CD14-positive monocyte (primary cell): Measurements from ENCODE around the gene PDE4D. TPM values are rescaled to one million over a fixed set of nuclear protein-coding genes. Genes with fewer than 3 reads are reported as not detected.

ENCODE experiments used
- DNase-seq, 3 donors: peaks; one replicate each; pipeline ENCODE4 v3.0.0-alpha.2; 2011 to 2022
- H2AFZ ChIP-seq: 2 replicates; pipeline ENCODE4 v1.6.0; 2012; ENCODE audit warnings: mild to moderate bottlenecking, low read depth, low read length, inconsistent platforms; ENCODE audit not compliant: insufficient read depth, poor library complexity, severe bottlenecking
- H3K27ac ChIP-seq, 2 donors: 1 replicate in 1 of 2; 2 replicates in 1 of 2; pipeline ENCODE4 v1.5.1; 2012 to 2013; ENCODE audit warnings: low read length in 2 of 2, control low read depth in 1 of 2, inconsistent platforms in 1 of 2, low read depth in 1 of 2, mild to moderate bottlenecking in 1 of 2
- H3K27me3 ChIP-seq, 2 donors: one replicate each; pipeline versions ENCODE4 v1.6.0 to v1.6.1; 2011 to 2013; ENCODE audit warnings: low read length in 2 of 2; ENCODE audit not compliant: control insufficient read depth in 2 of 2, insufficient read depth in 2 of 2
- H3K36me3 ChIP-seq, 2 donors: replicated peaks in 1 of 2; 1 replicate in 1 of 2; 2 replicates in 1 of 2; pipeline versions ENCODE4 v1.5.1 to v1.6.1; 2012 to 2013; ENCODE audit warnings: low read length in 2 of 2, control low read depth in 1 of 2, inconsistent platforms in 1 of 2, mild to moderate bottlenecking in 1 of 2; ENCODE audit not compliant: insufficient read depth in 2 of 2, control insufficient read depth in 1 of 2
- H3K4me1 ChIP-seq, 2 donors: 1 replicate in 1 of 2; 2 replicates in 1 of 2; pipeline versions ENCODE4 v1.5.1 to v1.6.1; 2012 to 2013; ENCODE audit warnings: low read length in 2 of 2, control low read depth in 1 of 2, inconsistent platforms in 1 of 2, mild to moderate bottlenecking in 1 of 2, moderate library complexity in 1 of 2; ENCODE audit not compliant: insufficient read depth in 2 of 2, control insufficient read depth in 1 of 2
- H3K4me2 ChIP-seq: replicated peaks from 2 replicates; pipeline ENCODE3; 2012; ENCODE audit warnings: low read length, moderate library complexity, mild to moderate bottlenecking; ENCODE audit not compliant: poor library complexity, severe bottlenecking; ENCODE audit errors: extremely low read depth
- H3K4me3 ChIP-seq, 3 experiments: fragments of 200-600 bp in 1 of 3; sonication (generic) in 1 of 3; replicated peaks in 1 of 3; 1 replicate in 2 of 3; 2 replicates in 1 of 3; pipeline ENCODE4 v1.5.1; 2011 to 2013; ENCODE audit warnings: low read length in 3 of 3, mild to moderate bottlenecking in 3 of 3, control low read depth in 2 of 3, low read depth in 2 of 3, inconsistent platforms in 1 of 3, moderate library complexity in 1 of 3
- H3K79me2 ChIP-seq: 2 replicates; pipeline ENCODE4 v1.6.0; 2012; ENCODE audit warnings: mild to moderate bottlenecking, control low read depth, inconsistent platforms, low read length, moderate library complexity; ENCODE audit not compliant: insufficient read depth
- H3K9ac ChIP-seq: 2 replicates; pipeline ENCODE4 v1.6.0; 2017; ENCODE audit warnings: low read length, mild to moderate bottlenecking; ENCODE audit not compliant: insufficient read depth, poor library complexity, severe bottlenecking
- H3K9me3 ChIP-seq, 2 donors: replicated peaks in 1 of 2; 1 replicate in 1 of 2; 2 replicates in 1 of 2; pipeline versions ENCODE4 v1.5.1 to v1.6.1; 2012 to 2013; ENCODE audit warnings: low read length in 2 of 2, control low read depth in 1 of 2; ENCODE audit not compliant: control insufficient read depth in 1 of 2, insufficient read depth in 1 of 2
- H4K20me1 ChIP-seq: 2 replicates; pipeline ENCODE4 v1.6.0; 2012; ENCODE audit warnings: mild to moderate bottlenecking, low read length, control low read depth, moderate library complexity; ENCODE audit not compliant: insufficient read depth
- H3K27ac Mint-ChIP-seq, 7 donors: one replicate each; pipeline ENCODE4 v1.8.0; 2020; ENCODE audit warnings: mild to moderate bottlenecking in 7 of 7, mixed read lengths in 7 of 7, moderate library complexity in 6 of 7, inconsistent platforms in 2 of 7
- H3K27me3 Mint-ChIP-seq, 3 donors: one replicate each; pipeline ENCODE4 v1.8.0; 2021 to 2022; ENCODE audit warnings: low read depth in 3 of 3, mild to moderate bottlenecking in 3 of 3, mixed read lengths in 3 of 3, moderate library complexity in 3 of 3, inconsistent platforms in 1 of 3
- H3K36me3 Mint-ChIP-seq, 2 donors: one replicate each; pipeline ENCODE4 v1.8.0; 2020; ENCODE audit warnings: mixed read lengths in 2 of 2, inconsistent platforms in 1 of 2, mild to moderate bottlenecking in 1 of 2
- H3K4me1 Mint-ChIP-seq: one replicate; pipeline ENCODE4 v1.8.0; 2020; ENCODE audit warnings: mild to moderate bottlenecking, mixed read lengths
- H3K4me3 Mint-ChIP-seq, 2 donors: one replicate each; pipeline ENCODE4 v1.8.0; 2020; ENCODE audit warnings: mild to moderate bottlenecking in 2 of 2, mixed read lengths in 2 of 2, moderate library complexity in 1 of 2
- H3K9me3 Mint-ChIP-seq, 7 donors: one replicate each; pipeline ENCODE4 v1.8.0; 2020 to 2022; ENCODE audit warnings: mixed read lengths in 7 of 7, mild to moderate bottlenecking in 6 of 7, moderate library complexity in 6 of 7, inconsistent platforms in 2 of 7
- WGBS: methylation state at CpG from one replicate; pipeline ENCODE4 v1.1.5; 2013; ENCODE audit warnings: missing lambda C conversion rate; ENCODE audit not compliant: insufficient coverage; 5-methylcytosine and 5-hydroxymethylcytosine counted together
- intact Hi-C, 2 donors: fragments of 100-400 bp; cut with micrococcal nuclease; formaldehyde crosslinking; loops; one replicate each; pipeline versions ENCODE4 v1.15.0 to v1.15.1; 2023
- polyA plus RNA-seq, 3 donors: library from polyadenylated mRNA; depleted of rRNA in 1 of 3; unstranded in 2 of 3; stranded (reverse) in 1 of 3; fragments of 300-500 nt in 2 of 3; fragments of >200 nt in 1 of 3; fragmentation: Illumina TruSeq in 2 of 3; gene quantifications; 1 replicate in 2 of 3; 2 replicates in 1 of 3; pipeline ENCODE4 v1.2.3, GENCODE V29; 2012 to 2021
- TF ChIP-seq, protein P1 (sequence below): fragments of 200-600 bp; IDR thresholded peaks from one replicate; pipeline ENCODE4 v1.8.0; 2022; ENCODE audit warnings: antibody characterized with exemption, mild to moderate bottlenecking

Gene PDE4D
- polyA plus RNA-seq, 3 donors, result 1.9 to 3.4 (median 2.8) TPM

DNA sequence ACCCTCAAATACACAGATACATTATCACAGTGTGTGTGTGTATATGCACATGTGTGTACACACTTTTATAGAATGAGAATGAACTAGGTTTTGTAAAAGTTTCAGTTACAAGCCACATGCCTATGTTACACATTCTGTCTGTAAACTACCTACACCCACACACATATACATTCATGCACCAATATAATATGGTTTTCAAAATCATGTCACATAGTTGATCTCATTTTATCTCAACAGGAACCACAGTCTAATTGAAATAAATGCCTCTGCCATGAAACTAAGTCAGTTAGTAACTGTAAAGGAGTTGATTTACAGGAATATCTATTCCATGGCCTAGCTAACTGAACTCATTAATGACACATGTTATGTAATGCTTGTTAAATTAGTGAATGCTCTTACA is 646.6 kb downstream of the PDE4D start:
- no peaks in the 10 kb centered on the region for H3K4me1 Mint-ChIP-seq
- H2AFZ ChIP-seq, result no peak overlapping the region
- H3K9me3 Mint-ChIP-seq, result peaks cover 0 to 3% (median 0%) of the 10 kb centered on the region in 7 donors
- H3K4me1 ChIP-seq, result no peaks in the 10 kb centered on the region
- TF ChIP-seq, protein P1, sequence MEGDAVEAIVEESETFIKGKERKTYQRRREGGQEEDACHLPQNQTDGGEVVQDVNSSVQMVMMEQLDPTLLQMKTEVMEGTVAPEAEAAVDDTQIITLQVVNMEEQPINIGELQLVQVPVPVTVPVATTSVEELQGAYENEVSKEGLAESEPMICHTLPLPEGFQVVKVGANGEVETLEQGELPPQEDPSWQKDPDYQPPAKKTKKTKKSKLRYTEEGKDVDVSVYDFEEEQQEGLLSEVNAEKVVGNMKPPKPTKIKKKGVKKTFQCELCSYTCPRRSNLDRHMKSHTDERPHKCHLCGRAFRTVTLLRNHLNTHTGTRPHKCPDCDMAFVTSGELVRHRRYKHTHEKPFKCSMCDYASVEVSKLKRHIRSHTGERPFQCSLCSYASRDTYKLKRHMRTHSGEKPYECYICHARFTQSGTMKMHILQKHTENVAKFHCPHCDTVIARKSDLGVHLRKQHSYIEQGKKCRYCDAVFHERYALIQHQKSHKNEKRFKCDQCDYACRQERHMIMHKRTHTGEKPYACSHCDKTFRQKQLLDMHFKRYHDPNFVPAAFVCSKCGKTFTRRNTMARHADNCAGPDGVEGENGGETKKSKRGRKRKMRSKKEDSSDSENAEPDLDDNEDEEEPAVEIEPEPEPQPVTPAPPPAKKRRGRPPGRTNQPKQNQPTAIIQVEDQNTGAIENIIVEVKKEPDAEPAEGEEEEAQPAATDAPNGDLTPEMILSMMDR, result no peak
- H3K27me3 Mint-ChIP-seq, result no peaks in the 10 kb centered on the region
- intact Hi-C loops, result no loop called here
- no peaks in the 10 kb centered on the region for H3K79me2 ChIP-seq
- H3K4me2 ChIP-seq, result no peak overlapping the region
- H3K9ac ChIP-seq, result no peak overlapping the region
- no peak overlapping the region for H3K27ac Mint-ChIP-seq
- H3K36me3 Mint-ChIP-seq, result no peaks in the 10 kb centered on the region
- H3K27ac ChIP-seq, result no peak overlapping the region
- H3K27me3 ChIP-seq, result no peaks in the 10 kb centered on the region
- H3K36me3 ChIP-seq, result no peaks in the 10 kb centered on the region
- DNase-seq, result no peak
- H3K9me3 ChIP-seq, result no peaks in the 10 kb centered on the region
- no peaks in the 10 kb centered on the region for H4K20me1 ChIP-seq
- H3K4me3 ChIP-seq, result no peak overlapping the region
- no peak overlapping the region for H3K4me3 Mint-ChIP-seq

DNA sequence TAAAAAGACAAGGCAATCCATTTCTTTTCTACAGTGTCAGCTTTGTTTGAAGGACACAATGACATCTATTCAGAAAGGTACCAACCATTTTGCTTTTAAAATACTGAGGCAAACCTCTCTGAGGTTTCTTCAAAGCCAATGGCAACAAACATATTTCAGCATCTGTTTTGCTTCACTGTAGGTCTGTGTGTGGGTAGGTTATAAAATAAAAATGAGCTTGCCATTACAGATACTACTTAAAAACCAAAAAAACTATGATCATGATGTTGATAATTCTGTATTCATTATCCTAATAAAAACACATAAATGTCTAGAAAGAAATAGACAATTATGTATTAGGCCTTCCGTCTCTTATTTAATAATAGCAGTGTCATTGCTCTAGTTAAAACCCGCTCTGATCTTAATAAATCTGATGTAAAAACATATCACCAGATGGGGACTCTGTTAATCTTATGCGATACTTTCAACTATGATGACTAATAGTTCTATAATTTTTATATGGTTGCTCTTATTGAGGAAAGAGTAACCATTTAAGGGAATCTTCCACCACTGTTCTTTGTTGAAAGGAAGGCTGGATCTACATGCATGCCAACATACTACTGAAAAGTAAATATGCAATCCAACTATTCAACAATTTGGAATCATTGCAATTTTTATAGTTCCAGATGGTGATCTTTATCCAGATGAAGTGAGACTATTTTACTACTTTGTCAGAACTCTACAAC is 647.2 kb downstream of the PDE4D start:
- H3K36me3 Mint-ChIP-seq, result no peaks in the 10 kb centered on the region
- H3K9me3 Mint-ChIP-seq, result peaks cover 0 to 3% (median 0%) of the 10 kb centered on the region in 7 donors
- Histone ChIP-seq H3K9me3 (no peaks in the 10 kb centered on the region), H3K4me2 (no peak overlapping the region), H3K79me2 (no peaks in the 10 kb centered on the region), H3K36me3 (no peaks in the 10 kb centered on the region), H3K27ac (no peak overlapping the region), H4K20me1 (no peaks in the 10 kb centered on the region), H3K4me1 (no peaks in the 10 kb centered on the region), H3K4me3 (no peak overlapping the region), H3K27me3 (no peaks in the 10 kb centered on the region), H2AFZ (no peak overlapping the region), H3K9ac (no peak overlapping the region)
- intact Hi-C loops, result no loop called here
- DNase-seq, result no peak
- H3K27ac Mint-ChIP-seq, result no peak overlapping the region
- TF ChIP-seq, protein P1, result no peak
- no peaks in the 10 kb centered on the region for H3K4me1 Mint-ChIP-seq
- H3K27me3 Mint-ChIP-seq, result no peaks in the 10 kb centered on the region
- no peak overlapping the region for H3K4me3 Mint-ChIP-seq
- no CpG with 5 or more reads among the region's 3 CpGs for WGBS
